Osteocyte (in vitro differentiated cells): ENCODE data around the gene MTUS2. TPM values are rescaled to one million over a fixed set of nuclear protein-coding genes. Genes with fewer than 3 reads are reported as not detected.

Experiments used
- DNase-seq: peaks from one replicate; pipeline ENCODE4 v3.0.0; 2021; ENCODE audit warnings: mixed read lengths; ENCODE audit not compliant: unreplicated experiment; ENCODE audit errors: extremely low spot score
- H3K27ac Mint-ChIP-seq: one replicate; pipeline ENCODE4 v1.8.0; 2021; ENCODE audit warnings: mild to moderate bottlenecking, mixed read lengths; ENCODE audit not compliant: unreplicated experiment
- H3K27me3 Mint-ChIP-seq: one replicate; pipeline ENCODE4 v1.8.0; 2021; ENCODE audit warnings: mixed read lengths; ENCODE audit not compliant: unreplicated experiment
- H3K36me3 Mint-ChIP-seq: one replicate; pipeline ENCODE4 v1.8.0; 2021; ENCODE audit warnings: mixed read lengths; ENCODE audit not compliant: unreplicated experiment
- H3K4me1 Mint-ChIP-seq: one replicate; pipeline ENCODE4 v1.8.0; 2021; ENCODE audit warnings: mixed read lengths; ENCODE audit not compliant: unreplicated experiment
- H3K4me3 Mint-ChIP-seq: one replicate; pipeline ENCODE4 v1.8.0; 2021; ENCODE audit warnings: mild to moderate bottlenecking, moderate library complexity, mixed read lengths; ENCODE audit not compliant: unreplicated experiment
- H3K9me3 Mint-ChIP-seq: one replicate; pipeline ENCODE4 v1.8.0; 2021; ENCODE audit warnings: mixed read lengths; ENCODE audit not compliant: unreplicated experiment
- total RNA-seq: library from RNA; stranded (reverse); gene quantifications from 2 replicates; pipeline ENCODE4 v1.2.1, GENCODE V29; 2021
- TF ChIP-seq, protein P1 (sequence below): fragments of 200-600 bp; sonication (generic); IDR thresholded peaks from 2 replicates; pipeline ENCODE4 v1.5.0; 2021; ENCODE audit warnings: antibody characterized with exemption, mild to moderate bottlenecking, moderate library complexity

Gene MTUS2
- total RNA-seq, 1 donor from 2014 or later = 0.05 TPM

DNA sequence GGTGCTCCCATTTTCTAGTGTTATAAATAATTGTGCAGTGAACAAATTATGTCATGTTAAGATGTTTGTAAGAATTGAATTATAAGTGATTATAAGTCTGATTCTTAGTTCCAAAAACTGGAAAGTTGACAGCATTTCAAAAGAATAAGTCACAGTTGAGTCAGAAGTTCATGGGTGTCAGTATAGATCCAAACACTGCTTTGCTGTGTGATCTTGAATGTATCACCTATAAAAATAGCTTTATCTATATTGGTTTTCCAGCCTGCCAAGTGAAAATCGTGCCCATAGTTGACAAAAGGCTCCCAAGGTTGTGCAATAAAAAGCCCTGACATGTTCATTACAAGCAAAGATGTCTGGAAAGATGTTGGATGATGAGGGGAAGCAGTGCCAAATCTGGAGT is 336.0 kb downstream of the MTUS2 start:
- Mint-ChIP-seq H3K36me3 (no peaks in the 10 kb centered on the region), H3K4me1 (no peaks in the 10 kb centered on the region), H3K27ac (no peak overlapping the region), H3K9me3 (peaks cover 8% of the 10 kb centered on the region), H3K27me3 (no peaks in the 10 kb centered on the region), H3K4me3 (no peak overlapping the region)
- DNase-seq = no peak
- TF ChIP-seq, protein P1, sequence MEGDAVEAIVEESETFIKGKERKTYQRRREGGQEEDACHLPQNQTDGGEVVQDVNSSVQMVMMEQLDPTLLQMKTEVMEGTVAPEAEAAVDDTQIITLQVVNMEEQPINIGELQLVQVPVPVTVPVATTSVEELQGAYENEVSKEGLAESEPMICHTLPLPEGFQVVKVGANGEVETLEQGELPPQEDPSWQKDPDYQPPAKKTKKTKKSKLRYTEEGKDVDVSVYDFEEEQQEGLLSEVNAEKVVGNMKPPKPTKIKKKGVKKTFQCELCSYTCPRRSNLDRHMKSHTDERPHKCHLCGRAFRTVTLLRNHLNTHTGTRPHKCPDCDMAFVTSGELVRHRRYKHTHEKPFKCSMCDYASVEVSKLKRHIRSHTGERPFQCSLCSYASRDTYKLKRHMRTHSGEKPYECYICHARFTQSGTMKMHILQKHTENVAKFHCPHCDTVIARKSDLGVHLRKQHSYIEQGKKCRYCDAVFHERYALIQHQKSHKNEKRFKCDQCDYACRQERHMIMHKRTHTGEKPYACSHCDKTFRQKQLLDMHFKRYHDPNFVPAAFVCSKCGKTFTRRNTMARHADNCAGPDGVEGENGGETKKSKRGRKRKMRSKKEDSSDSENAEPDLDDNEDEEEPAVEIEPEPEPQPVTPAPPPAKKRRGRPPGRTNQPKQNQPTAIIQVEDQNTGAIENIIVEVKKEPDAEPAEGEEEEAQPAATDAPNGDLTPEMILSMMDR = no peak

DNA sequence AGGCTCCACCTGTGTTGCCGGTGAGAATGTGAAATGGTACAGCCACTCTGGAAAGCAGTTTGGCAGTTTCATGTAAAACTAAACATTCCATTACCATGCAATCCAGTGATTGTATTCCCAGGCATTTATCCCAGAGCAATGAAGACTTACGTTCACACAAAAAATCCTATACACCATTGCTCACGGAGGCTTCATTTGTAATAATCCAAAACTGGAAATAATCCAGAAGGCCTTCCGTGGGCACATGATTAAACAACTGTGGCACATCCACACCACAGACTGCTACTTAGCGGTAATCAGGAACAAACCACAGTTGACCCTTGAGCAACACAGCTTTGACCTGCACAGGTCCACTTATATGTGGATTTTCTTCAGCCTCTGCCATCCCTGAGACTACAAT is 339.7 kb downstream of the MTUS2 start:
- H3K4me3 Mint-ChIP-seq = no peak overlapping the region
- TF ChIP-seq, protein P1 = no peak
- no peaks in the 10 kb centered on the region for H3K27me3 Mint-ChIP-seq
- no peaks in the 10 kb centered on the region for H3K4me1 Mint-ChIP-seq
- no peaks in the 10 kb centered on the region for H3K36me3 Mint-ChIP-seq
- DNase-seq = no peak
- H3K9me3 Mint-ChIP-seq = no peaks in the 10 kb centered on the region
- no peak overlapping the region for H3K27ac Mint-ChIP-seq

DNA sequence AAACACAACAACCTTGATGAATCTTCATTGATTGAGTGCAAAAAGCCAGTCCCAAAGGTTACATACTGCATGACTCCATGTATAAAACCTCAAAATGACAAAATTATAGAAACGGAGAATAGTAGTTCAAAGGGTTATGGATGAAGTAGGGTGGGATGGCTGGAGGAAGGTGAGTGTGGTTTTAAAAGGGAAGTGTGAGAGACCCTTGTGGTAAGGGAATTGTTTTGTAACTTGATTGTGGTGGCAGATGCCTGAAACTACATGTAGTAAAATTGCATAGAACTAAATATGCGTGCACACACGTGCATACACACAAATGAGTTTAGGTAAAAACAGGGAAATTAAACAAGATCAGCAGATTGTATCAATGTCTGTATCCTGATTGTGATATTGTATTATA is 340.7 kb downstream of the MTUS2 start:
- H3K27me3 Mint-ChIP-seq = no peaks in the 10 kb centered on the region
- H3K36me3 Mint-ChIP-seq = no peaks in the 10 kb centered on the region
- H3K4me3 Mint-ChIP-seq = no peak overlapping the region
- no peaks in the 10 kb centered on the region for H3K9me3 Mint-ChIP-seq
- H3K4me1 Mint-ChIP-seq = no peaks in the 10 kb centered on the region
- no peak for DNase-seq
- TF ChIP-seq, protein P1 = no peak
- no peak overlapping the region for H3K27ac Mint-ChIP-seq

DNA sequence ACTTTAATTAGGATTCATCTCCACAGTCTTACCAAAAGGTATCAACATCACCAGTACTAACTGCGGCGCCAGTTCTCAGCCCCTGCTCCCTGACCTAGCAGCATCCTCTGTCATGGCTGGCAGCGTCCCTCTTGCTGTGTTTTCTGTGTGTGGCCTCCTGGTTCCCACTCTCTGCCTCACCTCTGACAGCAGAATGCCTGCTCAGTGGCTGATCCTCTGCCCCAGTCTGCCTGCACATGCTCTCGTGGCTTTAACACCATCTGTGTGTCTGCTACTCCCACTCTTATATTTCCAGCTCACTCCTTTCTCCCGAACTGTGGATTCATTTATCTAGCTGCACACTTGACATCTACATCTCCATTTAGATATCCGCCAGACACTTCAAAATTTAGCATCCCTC is 341.5 kb downstream of the MTUS2 start:
- Mint-ChIP-seq H3K4me1 (no peaks in the 10 kb centered on the region), H3K4me3 (no peak overlapping the region), H3K27ac (no peak overlapping the region), H3K9me3 (no peaks in the 10 kb centered on the region), H3K27me3 (no peaks in the 10 kb centered on the region), H3K36me3 (no peaks in the 10 kb centered on the region)
- no peak for DNase-seq
- TF ChIP-seq, protein P1 = no peak

DNA sequence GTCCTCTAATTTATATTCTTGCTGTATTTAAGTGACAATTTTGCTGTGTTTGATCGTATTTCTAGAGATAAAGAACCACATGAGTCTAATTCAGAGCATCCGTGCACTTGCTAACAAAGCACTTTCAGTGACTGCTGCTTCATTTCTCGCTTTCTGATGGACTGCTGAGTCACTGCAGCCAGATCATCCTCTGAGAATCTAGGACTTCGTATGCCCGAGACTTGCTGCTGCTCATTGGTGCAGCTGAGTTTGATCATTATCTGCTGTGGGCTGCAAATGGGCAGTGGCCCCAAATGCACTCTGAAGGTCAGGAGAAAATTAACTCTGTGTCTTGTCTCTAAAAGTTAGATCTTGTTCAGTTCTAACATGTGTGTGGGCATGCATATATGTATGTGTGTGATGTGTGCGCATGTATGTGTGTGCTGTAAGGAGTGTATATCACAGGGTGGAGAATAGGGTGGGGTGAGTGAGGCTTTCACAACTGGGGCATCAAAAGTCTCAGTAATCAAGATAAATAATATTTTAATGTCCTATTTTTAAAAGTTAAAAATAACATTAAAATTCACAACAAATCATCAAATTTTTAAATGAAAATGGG is 342.6 kb downstream of the MTUS2 start:
- Mint-ChIP-seq H3K4me3 (no peak overlapping the region), H3K27ac (no peak overlapping the region), H3K9me3 (no peaks in the 10 kb centered on the region), H3K4me1 (no peaks in the 10 kb centered on the region), H3K36me3 (no peaks in the 10 kb centered on the region), H3K27me3 (no peaks in the 10 kb centered on the region)
- no peak for DNase-seq
- TF ChIP-seq, protein P1 = no peak
